Nephron (organoid): ENCODE measurements around the gene ZNF697.
A peak's percentile ranks its signal among the peaks of the same experiment; 100 is the strongest.
"Not testable (repeated sequence)": the region's sequence is repeated elsewhere in the genome, so short reads cannot be mapped to it uniquely, and the experiment has no call there.

Experiments
- H3K27ac Mint-ChIP-seq, 3 experiments: 2 replicates each; pipeline ENCODE4 v1.8.0; 2020; ENCODE audit warnings: mixed read lengths in 3 of 3, mild to moderate bottlenecking in 2 of 3, moderate library complexity in 1 of 3
- H3K27me3 Mint-ChIP-seq: 2 replicates; pipeline ENCODE4 v1.8.0; 2021; ENCODE audit warnings: low read depth, mild to moderate bottlenecking, moderate library complexity, mixed read lengths
- H3K36me3 Mint-ChIP-seq: 2 replicates; pipeline ENCODE4 v1.8.0; 2020; ENCODE audit warnings: low read depth, mixed read lengths
- H3K4me1 Mint-ChIP-seq: 2 replicates; pipeline ENCODE4 v1.8.0; 2020; ENCODE audit warnings: mixed read lengths
- H3K4me3 Mint-ChIP-seq, 3 experiments: 2 replicates each; pipeline ENCODE4 v1.8.0; 2020; ENCODE audit warnings: mild to moderate bottlenecking in 3 of 3, mixed read lengths in 3 of 3, moderate library complexity in 2 of 3
- H3K9me3 Mint-ChIP-seq: 2 replicates; pipeline ENCODE4 v1.8.0; 2020; ENCODE audit warnings: mixed read lengths
- CTCF ChIP-seq, 3 experiments: fragments of 200-600 bp; sonication (generic); IDR thresholded peaks; one replicate each; pipeline ENCODE4 v1.5.0; 2021; ENCODE audit warnings: antibody characterized with exemption in 3 of 3; ENCODE audit not compliant: unreplicated experiment in 3 of 3

The ZNF697 gene

GRCh38 chr1:119573886-119574285 lies 74.2 kb downstream of the ZNF697 start:
- TF ChIP-seq CTCF (IDR thresholded peaks at IDR 0.05; ENCODE audit: unreplicated experiment in 3 of 3), result no peak
- no peaks in the 10 kb centered on the region for H3K4me1 Mint-ChIP-seq
- no peak overlapping the region for H3K4me3 Mint-ChIP-seq
- H3K9me3 Mint-ChIP-seq, result peaks cover 17% of the 10 kb centered on the region
- H3K36me3 Mint-ChIP-seq, result no peaks in the 10 kb centered on the region
- H3K27me3 Mint-ChIP-seq, result peaks cover 4% of the 10 kb centered on the region
- no peak overlapping the region for H3K27ac Mint-ChIP-seq

- TF ChIP-seq CTCF (IDR thresholded peaks at IDR 0.05; ENCODE audit: unreplicated experiment in 3 of 3), result peak in 1 of 3 experiments; percentile 9
- not testable (repeated sequence) for H3K4me1 Mint-ChIP-seq, H3K27me3 Mint-ChIP-seq, H3K4me3 Mint-ChIP-seq, H3K36me3 Mint-ChIP-seq, H3K9me3 Mint-ChIP-seq, H3K27ac Mint-ChIP-seq
Observed at GRCh38 chr1:119569930-119570622, 78.0 kb downstream of the ZNF697 start.
